ENCODE data around the gene RPAP3.
"Not testable (repeated sequence)": the region's sequence is repeated elsewhere in the genome, so short reads cannot be mapped to it uniquely, and the experiment has no call there.

RPAP3 gene

DNA sequence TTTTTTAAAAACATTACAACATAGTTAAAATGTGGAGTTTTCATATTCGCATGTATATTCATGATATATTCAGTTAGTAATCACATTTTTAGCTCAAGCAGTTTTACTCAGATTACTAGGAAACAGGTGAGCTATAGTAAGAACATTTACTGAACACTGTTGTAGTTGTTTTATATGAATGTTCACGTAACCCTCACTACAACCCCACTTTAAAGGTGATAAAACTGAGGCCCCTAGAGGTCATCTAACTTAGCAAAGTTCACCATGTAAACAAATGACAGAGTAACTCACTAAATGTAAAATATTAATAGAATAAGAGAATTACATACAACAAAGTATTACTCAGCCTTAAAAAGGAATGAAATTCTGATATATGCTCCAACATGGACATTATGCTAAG, 26.0 kb downstream of the RPAP3 start:
- no peak for DNase-seq (ENCODE audit: low read depth in 3 of 3)

DNA sequence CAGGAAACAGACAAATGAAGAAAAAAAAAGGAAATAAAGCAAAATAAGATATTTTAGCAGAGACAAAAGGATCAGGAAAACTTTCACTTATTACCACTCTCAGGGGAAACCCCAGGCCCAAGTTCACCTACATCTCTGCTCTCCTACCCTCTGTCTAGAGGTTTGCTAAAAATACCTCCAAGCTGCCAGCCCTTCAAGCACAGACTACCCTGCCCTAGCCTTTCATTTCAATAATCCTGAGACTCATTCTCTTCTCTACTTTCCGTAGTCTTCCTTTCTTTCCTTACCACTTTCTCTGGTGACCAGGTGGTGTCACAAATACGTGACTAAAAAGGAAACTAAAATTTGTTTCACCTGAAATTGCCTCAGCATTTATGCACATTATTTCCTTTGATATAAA, 33.8 kb downstream of the RPAP3 start:
- no peak for DNase-seq (ENCODE audit: low read depth in 3 of 3)

DNA sequence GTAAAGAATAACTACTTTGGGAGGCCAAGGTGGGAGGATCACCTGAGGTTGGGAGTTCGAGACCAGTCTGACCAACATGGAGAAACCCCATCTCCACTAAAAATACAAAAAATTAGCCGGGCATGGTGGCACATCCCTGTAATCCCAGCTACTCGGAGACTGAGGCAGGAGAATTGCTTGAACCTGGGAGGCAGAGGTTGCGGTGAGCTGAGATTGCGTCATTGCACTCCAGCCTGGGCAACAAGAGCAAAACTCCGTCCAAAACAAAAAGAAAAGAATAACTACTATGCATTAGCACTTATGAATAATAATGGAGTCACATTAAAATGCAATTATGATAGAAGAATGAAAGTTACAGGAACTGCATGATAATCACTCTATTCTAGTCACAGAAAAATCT, 37.9 kb downstream of the RPAP3 start:
- DNase-seq (ENCODE audit: low read depth in 3 of 3): not testable (repeated sequence)

DNA sequence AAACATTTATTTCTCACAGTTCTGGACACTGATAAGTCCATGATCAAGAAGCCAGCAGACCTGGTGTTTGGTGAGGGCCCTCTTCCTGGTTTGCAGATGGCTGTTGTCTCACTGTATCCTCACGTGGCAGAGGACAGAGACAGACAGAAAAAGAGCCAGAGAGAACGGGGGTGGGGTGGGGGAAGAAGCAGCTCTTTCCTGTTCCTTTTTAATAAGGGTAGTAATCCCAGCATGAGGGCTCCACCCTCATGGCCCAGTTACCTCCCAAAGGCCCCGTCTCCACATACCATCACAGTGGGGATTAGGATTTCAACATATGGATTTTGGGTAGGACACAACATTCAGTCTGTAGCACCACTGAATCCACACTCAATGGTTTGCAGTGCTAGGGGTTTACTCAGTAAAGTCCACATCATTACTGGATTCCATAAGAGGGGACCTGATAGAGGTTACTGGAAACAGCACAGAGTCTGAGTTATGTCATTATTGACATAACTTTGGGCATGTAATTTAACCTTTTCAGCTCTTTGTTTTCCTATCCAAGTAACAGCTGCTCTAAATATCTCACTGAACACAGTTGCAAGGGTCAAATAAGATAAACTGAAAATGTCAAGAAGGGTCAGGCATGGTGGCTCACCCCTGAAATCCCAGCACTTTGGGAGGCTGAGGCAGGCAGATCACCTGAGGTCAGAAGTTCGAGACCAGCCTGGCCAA, 53.2 kb downstream of the RPAP3 start:
- no peak for DNase-seq (ENCODE audit: low read depth in 3 of 3)

DNA sequence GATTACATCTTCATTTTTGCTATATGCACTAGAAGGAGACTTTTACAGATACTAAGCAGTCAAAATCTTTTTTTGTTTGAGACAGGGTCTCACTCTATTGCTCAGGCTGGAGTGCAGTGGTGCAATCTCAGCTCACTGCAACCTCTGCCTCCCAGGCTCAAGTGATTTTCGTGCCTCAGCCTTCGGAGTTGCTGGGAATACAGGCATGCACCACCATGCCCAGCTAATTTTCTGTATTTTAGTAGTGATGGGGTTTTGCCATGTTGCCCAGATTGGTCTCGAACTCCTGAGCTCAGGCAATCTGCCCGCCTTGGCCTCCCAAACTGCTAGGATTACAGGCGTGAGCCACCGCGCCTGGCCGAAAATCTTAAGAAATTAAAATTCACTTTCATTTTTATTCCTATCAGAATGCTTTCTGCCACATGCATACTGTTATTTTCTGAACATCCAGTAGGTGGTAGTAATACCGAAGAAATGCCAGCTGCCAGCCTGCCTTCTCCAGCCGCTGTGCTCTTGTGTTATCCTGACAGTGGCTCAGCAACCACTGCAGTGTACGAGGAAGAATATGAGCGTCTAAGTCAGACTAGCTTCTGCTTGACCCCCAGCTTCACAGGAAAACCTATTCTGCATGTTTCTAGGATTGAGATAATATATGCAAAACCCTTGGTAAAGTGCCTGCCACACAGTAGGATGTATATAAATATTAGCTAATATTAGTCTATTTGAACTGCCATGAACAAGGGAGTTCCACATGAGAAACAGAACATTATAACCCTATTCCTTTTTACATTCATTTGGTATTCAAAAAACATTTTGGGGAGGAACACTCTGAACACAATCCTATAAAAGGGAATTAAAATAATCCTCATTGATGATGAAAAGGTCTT, 54.2 kb downstream of the RPAP3 start:
- DNase-seq (ENCODE audit: low read depth in 3 of 3): peak; percentile 13 to 31 (median 23)

DNA sequence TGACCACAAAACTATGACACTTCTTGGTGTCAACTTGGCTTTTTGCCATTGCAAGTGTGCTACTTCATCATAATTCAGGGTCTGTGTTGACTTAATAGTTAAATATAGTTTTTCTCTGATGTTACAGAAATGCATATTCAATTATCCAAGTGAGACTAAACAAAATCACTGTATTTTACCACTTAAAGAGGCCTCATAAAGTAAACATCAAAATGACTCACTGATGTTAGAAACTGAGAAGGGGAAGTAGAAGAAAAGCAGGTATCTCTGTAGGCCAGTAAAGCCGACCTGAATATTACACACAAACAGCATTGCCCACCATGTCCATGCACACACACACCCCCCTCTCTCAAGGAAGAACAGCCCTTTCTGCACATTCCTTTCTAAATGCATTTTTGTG, 55.4 kb downstream of the RPAP3 start:
- no peak for DNase-seq (ENCODE audit: low read depth in 3 of 3)

DNA sequence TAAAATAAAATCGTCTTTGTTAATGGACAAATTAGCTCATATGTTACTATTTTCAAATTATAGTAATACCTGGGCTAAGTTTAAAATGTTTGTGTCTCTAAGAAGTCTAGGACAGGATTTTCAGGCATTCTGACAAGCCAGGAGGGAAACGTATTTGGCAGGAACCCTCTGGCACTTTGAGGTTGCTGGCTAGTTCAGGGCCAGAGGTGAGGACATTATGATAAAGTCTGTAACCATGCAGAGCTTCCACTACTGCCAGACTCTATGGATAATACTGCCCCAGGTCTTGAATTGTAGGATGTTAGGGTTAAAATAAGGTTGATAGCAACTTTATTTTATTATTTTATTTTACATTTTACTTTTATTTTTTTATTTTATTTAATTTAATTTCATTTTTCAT, 56.4 kb downstream of the RPAP3 start:
- no peak for DNase-seq (ENCODE audit: low read depth in 3 of 3)

DNA sequence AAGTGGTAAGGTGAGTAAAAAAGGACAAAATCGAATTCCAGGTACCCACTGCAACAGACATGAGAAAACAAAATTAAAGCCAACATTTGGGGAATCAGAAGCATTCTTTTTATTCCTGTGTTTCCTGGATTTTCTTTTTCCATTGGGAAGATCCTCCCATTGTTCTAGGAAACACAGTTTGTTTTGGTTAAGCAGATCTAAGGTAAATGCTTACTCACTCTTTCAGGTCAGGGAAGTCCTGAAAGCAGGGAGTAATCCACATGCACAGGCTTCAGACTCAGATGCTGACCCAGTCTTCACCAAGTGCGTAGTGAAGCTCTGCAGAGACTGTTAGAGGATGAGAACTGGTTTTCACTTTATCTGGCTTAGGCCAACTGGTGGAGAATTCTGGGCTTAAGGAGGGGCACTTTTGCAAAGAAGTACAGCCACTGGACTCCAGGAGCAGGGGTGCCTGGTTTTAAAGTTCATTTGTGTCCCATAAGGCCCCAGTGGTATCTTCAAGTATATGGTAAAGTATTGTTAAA, 57.7 kb downstream of the RPAP3 start:
- DNase-seq (ENCODE audit: low read depth in 3 of 3): no peak

DNA sequence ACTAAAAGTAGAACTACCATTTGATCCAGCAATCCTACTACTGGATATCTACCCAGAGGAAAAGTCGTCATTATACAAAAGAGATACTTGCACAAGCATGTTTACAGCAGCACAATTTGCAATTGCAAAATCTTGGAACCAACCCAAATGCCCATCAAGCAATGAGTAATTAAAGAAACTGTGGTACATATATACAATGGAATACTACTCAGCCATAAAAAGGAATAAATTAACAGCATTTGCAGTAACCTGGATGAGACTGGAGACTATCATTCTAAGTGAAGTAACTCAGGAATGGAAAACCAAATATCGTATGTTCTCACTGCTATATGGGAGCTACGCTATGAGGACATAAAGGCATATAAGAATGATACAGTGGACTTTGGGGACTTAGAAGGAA, 63.5 kb downstream of the RPAP3 start:
- not testable (repeated sequence) for DNase-seq (ENCODE audit: low read depth in 3 of 3)

DNA sequence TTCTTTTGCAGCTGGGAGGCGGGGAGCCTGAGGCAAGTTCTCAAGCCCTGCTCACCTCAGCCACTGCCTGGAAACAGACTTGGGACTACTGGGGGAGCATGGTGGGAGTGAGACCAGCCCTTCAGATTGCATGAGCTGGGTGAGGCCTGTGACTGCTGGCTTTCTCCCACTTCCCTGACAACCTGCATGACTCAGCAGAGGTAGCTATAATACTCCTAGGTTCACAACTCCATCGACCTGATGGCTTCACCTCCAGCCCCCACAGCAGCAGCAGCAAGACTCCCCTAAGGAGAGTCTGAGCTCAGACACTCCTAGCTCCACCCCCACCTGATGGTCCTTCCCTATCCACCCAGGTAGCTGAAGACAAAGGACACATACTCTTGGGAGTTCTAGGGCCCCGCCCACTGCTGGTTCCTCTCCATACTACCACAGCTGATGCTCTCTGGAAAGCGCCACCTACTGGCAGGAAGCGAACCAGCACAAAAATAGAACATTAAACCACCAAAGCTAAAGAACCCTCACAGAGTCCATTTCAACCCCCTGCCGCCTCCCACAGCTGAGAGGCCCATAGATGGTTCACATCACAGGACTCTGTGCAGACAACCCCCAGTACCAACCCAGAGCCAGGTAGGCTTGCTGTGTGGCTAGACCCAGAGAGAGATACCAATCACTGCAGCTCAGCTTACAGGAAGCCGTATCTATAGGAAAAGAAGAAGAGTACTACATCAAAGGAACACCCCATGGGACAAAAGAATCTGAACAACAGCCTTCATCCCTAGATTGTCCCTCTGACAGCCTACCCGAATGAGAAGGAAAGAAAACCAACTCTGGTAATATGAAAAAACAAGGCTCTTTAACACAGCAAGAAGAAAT, 68.7 kb downstream of the RPAP3 start:
- DNase-seq (ENCODE audit: low read depth in 3 of 3): peak; percentile 4 to 55 (median 7)

DNA sequence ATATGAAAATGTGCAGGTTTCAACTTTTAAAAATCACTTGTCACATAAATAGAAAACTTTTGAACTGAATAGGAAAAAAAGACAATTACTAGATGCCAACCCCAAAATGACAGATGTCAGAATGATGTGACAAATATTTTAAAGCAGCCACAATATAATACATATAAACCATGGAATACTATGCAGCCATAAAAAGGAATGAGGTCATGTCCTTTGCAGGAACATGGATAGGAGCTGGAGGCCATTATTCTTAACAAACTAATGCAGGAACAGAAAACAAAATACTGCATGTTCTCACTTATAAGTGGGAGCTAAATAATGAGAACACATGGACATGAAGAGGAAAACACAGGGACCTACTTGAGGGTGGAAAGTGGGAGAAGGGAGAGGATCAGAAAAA, 70.1 kb downstream of the RPAP3 start:
- DNase-seq (ENCODE audit: low read depth in 3 of 3): not testable (repeated sequence)

DNA sequence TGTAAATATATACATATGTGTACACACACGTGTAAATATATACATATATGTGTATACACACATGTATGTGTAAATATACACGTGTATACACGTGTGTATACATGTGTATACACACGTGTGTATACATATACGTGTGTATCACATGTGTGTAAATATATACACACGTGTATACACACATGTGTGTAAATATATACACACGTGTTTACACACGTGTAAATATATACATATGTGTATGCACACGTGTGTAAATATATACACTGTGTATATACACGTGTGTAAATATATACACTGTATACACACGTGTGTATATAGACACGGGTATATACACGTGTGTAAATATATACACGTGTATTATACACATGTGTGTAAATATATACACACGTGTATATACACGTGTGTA, 71.7 kb downstream of the RPAP3 start:
- DNase-seq (ENCODE audit: low read depth in 3 of 3): no peak

DNA sequence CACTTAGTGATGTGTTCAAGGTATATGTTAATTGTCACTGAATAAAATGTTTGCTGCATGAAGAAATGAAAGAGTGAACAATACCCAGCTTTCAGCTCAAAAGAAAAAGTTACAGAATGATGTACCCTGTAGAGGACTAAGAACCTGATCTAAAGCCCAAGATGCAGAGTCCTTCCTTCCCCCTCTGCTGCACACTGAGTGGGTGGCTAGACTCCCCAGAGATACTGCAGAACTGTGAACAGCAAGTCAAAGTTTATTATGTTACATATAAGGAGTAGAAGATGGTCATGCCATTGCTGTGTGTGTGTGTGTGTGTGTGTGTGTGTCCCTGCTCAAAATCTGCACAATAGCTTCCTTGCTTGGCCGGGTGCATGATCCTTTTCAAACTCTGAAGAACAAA, 83.9 kb downstream of the RPAP3 start:
- no peak for DNase-seq (ENCODE audit: low read depth in 3 of 3)

DNA sequence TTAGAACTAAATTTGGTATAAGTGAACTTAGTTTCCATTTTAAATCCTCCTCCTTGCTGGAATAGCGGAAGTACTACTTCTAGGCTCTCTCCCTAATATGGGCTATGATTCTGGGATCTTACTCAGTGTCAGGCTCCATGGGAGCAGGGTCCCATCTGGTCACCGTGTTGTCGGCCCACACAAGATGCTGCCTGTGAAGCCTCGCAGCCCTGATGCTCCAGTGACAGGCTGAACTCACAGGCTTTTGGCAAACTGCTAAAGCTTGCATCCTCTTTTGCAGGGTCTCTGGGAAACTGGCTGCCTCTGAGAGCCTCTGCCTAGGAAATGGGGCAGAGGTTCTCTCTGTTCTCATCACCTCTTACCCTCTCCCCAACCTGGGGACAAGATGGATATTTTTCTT, 88.4 kb downstream of the RPAP3 start:
- no peak for DNase-seq (ENCODE audit: low read depth in 3 of 3)

DNA sequence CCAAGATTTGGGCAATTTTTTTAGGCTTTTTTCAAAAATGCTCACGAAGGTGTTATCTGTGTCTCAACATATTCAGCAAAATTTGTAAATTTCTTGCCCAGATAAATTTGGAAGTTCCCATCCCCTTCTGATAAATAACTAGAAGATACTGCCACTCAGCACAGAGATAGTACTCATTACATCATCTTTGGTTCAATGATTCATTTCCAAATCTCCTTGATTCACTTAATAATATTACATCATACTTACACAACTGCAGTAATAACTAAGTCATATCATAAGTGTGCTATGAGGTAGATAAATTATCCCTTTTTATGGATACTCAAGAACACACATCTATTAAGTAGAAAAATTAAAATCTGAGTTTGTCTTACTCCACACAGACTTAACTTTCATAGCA, 89.4 kb downstream of the RPAP3 start:
- DNase-seq (ENCODE audit: low read depth in 3 of 3): no peak

DNA sequence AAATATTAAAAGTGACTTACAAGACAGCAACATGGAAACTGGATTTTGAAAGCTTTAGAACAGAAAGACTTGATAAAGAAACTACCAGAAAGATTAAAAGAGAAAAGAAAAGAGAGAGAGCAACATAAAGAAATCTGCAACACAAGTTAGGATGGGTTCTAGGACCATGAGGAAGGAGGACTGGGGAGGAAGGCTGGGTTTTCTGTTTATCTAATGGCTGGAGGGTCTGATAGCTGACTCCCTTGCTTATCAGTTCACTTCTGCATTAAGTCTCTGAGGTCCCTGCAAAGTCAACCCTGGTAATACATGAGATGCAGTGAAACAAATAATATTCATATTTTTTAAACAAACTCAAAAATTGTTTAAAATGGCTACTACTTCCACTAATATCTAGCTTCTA, 90.1 kb downstream of the RPAP3 start:
- no peak for DNase-seq (ENCODE audit: low read depth in 3 of 3)

DNA sequence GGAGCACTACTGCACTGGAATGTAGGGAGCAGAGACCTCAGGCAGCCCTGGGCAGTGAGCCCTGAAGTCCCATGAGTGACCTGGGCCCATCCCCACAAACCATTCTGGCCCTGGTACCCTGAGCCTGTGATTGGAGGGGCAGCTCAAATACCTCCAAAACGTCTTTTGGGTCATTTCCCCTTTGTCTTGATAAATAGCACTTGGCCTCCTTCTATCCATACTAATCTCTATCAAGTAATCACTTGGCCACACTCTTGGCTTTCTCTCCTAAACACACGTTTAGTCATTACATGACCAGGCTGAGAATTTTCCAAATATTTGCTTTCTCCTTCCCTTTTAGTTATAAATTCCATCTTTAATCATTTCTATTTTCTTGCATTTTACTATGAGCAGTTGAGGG, 91.3 kb downstream of the RPAP3 start:
- no peak for DNase-seq (ENCODE audit: low read depth in 3 of 3)

DNA sequence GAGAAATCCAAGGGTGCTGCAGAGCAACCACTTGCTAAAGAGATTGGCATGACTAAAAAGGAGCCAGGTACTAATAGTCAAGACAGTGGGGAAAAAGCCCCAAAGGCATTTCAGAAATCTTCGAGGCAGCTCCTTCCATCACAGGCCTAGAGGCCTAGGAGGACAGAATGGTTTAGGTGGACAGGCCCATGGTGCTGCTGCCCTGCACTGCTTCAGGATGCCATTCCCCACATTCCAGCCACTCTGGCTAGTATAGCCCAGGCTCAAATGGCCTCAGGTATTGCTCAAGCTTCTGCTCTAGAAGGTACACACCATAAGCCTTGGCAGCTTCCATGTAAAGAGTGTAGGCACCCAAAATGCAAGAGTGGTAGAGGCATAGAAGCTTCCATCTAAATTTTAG, 92.9 kb downstream of the RPAP3 start:
- DNase-seq (ENCODE audit: low read depth in 3 of 3): no peak

DNA sequence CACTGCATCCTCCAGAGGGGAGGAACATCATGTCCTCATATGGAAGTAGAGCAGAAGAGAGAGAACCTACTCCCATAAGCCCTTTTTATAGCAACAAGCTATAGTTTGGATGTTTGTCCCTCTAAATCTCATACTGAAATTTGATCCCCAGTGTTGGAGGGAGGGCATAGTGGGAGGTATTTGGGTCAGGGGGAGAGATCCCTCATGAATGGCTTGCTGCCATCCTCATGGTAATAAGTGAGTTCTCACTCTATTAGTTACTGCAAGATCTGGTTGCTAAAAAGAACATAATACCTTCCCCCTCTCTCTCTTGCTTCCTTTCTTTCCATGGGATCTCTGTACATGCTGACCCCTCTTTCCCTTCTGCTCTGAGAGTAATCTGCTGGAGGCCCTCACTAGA, 93.9 kb downstream of the RPAP3 start:
- no peak for DNase-seq (ENCODE audit: low read depth in 3 of 3)
